CD4-positive, alpha-beta T cell (primary cell): Measurements from ENCODE around the gene TTC32. TPM values are rescaled to one million over a fixed set of nuclear protein-coding genes. Genes with fewer than 3 reads are reported as not detected.

Source experiments
- ATAC-seq: fragments of 200-7000 bp; cut with Tn5 transposase; one replicate; pipeline ENCODE4 v1.10.0; 2022; ENCODE audit warnings: mild to moderate bottlenecking; ENCODE audit not compliant: poor library complexity
- CTCF ChIA-PET: fragments of 350-600 bp; sonication (Branson Sonifier 250); formaldehyde crosslinking; loops from one replicate; lab custom pipeline; 2021; ENCODE audit warnings: antibody characterized with exemption, inconsistent platforms; lab: Charles Lee
- POLR2A ChIA-PET: fragments of 350-600 bp; sonication (Branson Sonifier 250); formaldehyde crosslinking; loops from one replicate; lab custom pipeline; 2021; ENCODE audit warnings: antibody characterized with exemption, inconsistent platforms; lab: Charles Lee
- DNase-seq, 14 experiments: peaks; one replicate each; pipeline ENCODE4 v3.0.0-alpha.2; 2013 to 2020; ENCODE audit warnings: mixed read lengths in 2 of 14
- H3K27ac ChIP-seq, 2 donors: one replicate each; pipeline versions ENCODE4 v1.5.1 to v1.7.0; 2013; ENCODE audit warnings: low read length in 2 of 2, low read depth in 1 of 2, mild to moderate bottlenecking in 1 of 2
- H3K27me3 ChIP-seq, 2 experiments: 1 replicate in 1 of 2; 2 replicates in 1 of 2; pipeline versions ENCODE4 v1.6.1 to v1.7.0; 2013; ENCODE audit warnings: low read length in 2 of 2, control low read depth in 1 of 2, mild to moderate bottlenecking in 1 of 2, moderate library complexity in 1 of 2; ENCODE audit not compliant: insufficient read depth in 2 of 2, control insufficient read depth in 1 of 2
- H3K36me3 ChIP-seq: one replicate; pipeline ENCODE4 v1.6.1; 2013; ENCODE audit warnings: low read length, control low read depth; ENCODE audit not compliant: insufficient read depth
- H3K4me1 ChIP-seq: one replicate; pipeline ENCODE4 v1.6.1; 2013; ENCODE audit warnings: low read length, control low read depth; ENCODE audit not compliant: insufficient read depth
- H3K4me3 ChIP-seq: one replicate; pipeline ENCODE4 v1.5.1; 2013; ENCODE audit warnings: mild to moderate bottlenecking, low read length, moderate library complexity
- H3K9me3 ChIP-seq, 2 experiments: 1 replicate in 1 of 2; 2 replicates in 1 of 2; pipeline versions ENCODE4 v1.6.1 to v1.7.0; 2013; ENCODE audit warnings: low read length in 2 of 2, mild to moderate bottlenecking in 2 of 2, control low read depth in 1 of 2, moderate library complexity in 1 of 2; ENCODE audit not compliant: control insufficient read depth in 1 of 2, insufficient read depth in 1 of 2
- H3K27ac Mint-ChIP-seq: one replicate; pipeline ENCODE4 v1.8.0; 2020; ENCODE audit warnings: mixed read lengths
- H3K27me3 Mint-ChIP-seq: one replicate; pipeline ENCODE4 v1.8.0; 2021; ENCODE audit warnings: mixed read lengths
- H3K36me3 Mint-ChIP-seq: one replicate; pipeline ENCODE4 v1.8.0; 2021; ENCODE audit warnings: low read depth, mixed read lengths
- H3K4me1 Mint-ChIP-seq: one replicate; pipeline ENCODE4 v1.8.0; 2021; ENCODE audit warnings: low read depth, mixed read lengths
- H3K4me3 Mint-ChIP-seq: one replicate; pipeline ENCODE4 v1.8.0; 2020; ENCODE audit warnings: mild to moderate bottlenecking, mixed read lengths
- H3K9me3 Mint-ChIP-seq: one replicate; pipeline ENCODE4 v1.8.0; 2020; ENCODE audit warnings: mixed read lengths
- intact Hi-C, 2 experiments: fragments of 100-400 bp; cut with DNase I in 1 of 2; cut with micrococcal nuclease in 1 of 2; formaldehyde crosslinking; loops; one replicate each; pipeline versions ENCODE4 v1.15.1 to v1.9.0; 2023 to 2025; cut with DNase I, micrococcal nuclease
- total RNA-seq, 174 experiments: library from RNA in 2 of 174; stranded (reverse) in 2 of 174; gene quantifications; one replicate each; pipeline ENCODE4 v1.2.3 and lab custom pipeline; 2021 to 2026
- TF ChIP-seq, protein P1 (sequence below): fragments of 200-600 bp; IDR thresholded peaks from one replicate; pipeline ENCODE4 v1.8.0; 2022; ENCODE audit warnings: antibody characterized with exemption, mild to moderate bottlenecking

The TTC32 gene
- total RNA-seq, 2 experiments from 2014 or later = 53.1 to 54.2 TPM

DNA sequence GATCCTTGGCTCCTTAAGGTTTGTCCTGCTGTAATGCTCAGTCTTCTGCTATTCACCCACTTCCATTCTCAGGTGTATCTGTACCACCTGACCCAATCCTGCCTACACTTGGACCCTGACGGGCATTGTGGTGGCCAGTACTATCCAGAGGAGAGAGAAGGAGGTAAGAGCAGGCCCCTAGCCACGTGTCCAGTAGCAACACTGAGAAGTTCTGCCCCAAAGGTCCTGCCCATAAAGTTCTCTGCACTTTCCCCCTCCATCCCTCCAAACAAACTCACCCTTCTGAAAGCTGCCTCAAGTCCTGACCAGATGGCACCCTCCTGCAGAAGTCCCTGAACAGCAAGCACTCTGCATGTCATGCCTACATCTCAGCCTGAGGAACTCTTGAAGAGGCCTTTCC lies 18.3 kb downstream of the TTC32 start:
- H3K4me1 ChIP-seq = no peaks in the 10 kb centered on the region
- Mint-ChIP-seq H3K27ac (peak overlapping the region; percentile 12), H3K27me3 (no peaks in the 10 kb centered on the region), H3K4me1 (no peaks in the 10 kb centered on the region), H3K36me3 (peaks cover 7% of the 10 kb centered on the region), H3K4me3 (no peak overlapping the region), H3K9me3 (no peaks in the 10 kb centered on the region)
- no peaks in the 10 kb centered on the region for H3K27me3 ChIP-seq
- DNase-seq (no peak), ATAC-seq (no peak)
- ChIA-PET POLR2A (no interaction called here), CTCF (no interaction called here)
- no peak overlapping the region for H3K27ac ChIP-seq
- TF ChIP-seq, protein P1, sequence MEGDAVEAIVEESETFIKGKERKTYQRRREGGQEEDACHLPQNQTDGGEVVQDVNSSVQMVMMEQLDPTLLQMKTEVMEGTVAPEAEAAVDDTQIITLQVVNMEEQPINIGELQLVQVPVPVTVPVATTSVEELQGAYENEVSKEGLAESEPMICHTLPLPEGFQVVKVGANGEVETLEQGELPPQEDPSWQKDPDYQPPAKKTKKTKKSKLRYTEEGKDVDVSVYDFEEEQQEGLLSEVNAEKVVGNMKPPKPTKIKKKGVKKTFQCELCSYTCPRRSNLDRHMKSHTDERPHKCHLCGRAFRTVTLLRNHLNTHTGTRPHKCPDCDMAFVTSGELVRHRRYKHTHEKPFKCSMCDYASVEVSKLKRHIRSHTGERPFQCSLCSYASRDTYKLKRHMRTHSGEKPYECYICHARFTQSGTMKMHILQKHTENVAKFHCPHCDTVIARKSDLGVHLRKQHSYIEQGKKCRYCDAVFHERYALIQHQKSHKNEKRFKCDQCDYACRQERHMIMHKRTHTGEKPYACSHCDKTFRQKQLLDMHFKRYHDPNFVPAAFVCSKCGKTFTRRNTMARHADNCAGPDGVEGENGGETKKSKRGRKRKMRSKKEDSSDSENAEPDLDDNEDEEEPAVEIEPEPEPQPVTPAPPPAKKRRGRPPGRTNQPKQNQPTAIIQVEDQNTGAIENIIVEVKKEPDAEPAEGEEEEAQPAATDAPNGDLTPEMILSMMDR = no peak
- intact Hi-C loops = no loop called here
- no peaks in the 10 kb centered on the region for H3K9me3 ChIP-seq
- H3K36me3 ChIP-seq = peaks cover 3% of the 10 kb centered on the region
- H3K4me3 ChIP-seq = no peak overlapping the region

DNA sequence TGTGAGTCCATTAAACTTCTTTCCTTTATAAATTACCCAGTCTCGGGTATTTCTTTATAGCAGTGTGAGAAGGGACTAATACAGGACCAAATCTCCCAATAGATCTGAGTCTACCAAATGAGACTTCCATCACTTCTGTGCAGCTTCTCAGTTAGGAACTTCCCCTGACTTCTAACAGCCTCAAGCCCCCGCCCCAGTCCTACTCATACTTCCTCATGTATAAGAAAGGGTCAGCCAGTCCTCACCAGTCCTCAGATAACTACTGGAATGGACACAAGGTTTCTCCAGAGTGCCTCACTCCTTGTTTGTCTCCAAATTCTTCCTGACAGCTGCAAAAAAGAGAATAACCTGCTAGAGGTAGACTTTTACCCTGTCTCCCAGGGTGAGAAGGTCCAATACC lies 19.5 kb downstream of the TTC32 start:
- Histone ChIP-seq H3K4me1 (no peaks in the 10 kb centered on the region), H3K9me3 (no peaks in the 10 kb centered on the region), H3K27me3 (no peaks in the 10 kb centered on the region), H3K4me3 (no peak overlapping the region), H3K27ac (no peak overlapping the region), H3K36me3 (peaks cover 3% of the 10 kb centered on the region)
- no peaks in the 10 kb centered on the region for H3K4me1 Mint-ChIP-seq
- H3K27ac Mint-ChIP-seq = no peak overlapping the region
- no peaks in the 10 kb centered on the region for H3K27me3 Mint-ChIP-seq
- DNase-seq = no peak
- no peaks in the 10 kb centered on the region for H3K9me3 Mint-ChIP-seq
- ChIA-PET CTCF (no interaction called here), POLR2A (no interaction called here)
- TF ChIP-seq, protein P1 = no peak
- no peak for ATAC-seq
- intact Hi-C loops = no loop called here
- H3K36me3 Mint-ChIP-seq = peaks cover 7% of the 10 kb centered on the region
- H3K4me3 Mint-ChIP-seq = no peak overlapping the region

DNA sequence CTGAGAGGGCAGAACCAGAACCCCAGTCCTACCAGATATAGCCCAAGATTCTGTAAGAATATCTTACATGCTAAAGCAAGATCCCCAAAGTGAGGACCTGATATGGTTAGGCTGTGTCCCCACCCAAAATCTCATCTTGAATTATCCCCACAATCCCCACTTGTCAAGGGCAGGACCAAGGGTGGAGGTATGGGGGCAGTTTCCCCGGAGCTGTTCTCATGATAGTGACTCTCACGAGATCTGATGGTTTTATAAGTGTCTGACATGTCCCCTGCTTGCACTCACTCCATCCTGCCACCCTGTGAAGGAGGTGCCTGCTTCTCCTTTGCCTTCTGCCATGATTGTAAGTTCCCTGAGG lies 19.9 kb downstream of the TTC32 start:
- DNase-seq = no peak
- H3K9me3 ChIP-seq = no peaks in the 10 kb centered on the region
- no peaks in the 10 kb centered on the region for H3K27me3 ChIP-seq
- no peak overlapping the region for H3K27ac ChIP-seq
- peaks cover 3% of the 10 kb centered on the region for H3K36me3 ChIP-seq
- H3K36me3 Mint-ChIP-seq = peaks cover 9% of the 10 kb centered on the region
- H3K9me3 Mint-ChIP-seq = no peaks in the 10 kb centered on the region
- CTCF ChIA-PET = no interaction called here
- H3K4me1 Mint-ChIP-seq = no peaks in the 10 kb centered on the region
- H3K27ac Mint-ChIP-seq = no peak overlapping the region
- POLR2A ChIA-PET = no interaction called here
- ATAC-seq = no peak
- no peak overlapping the region for H3K4me3 Mint-ChIP-seq
- intact Hi-C loops = no loop called here
- no peaks in the 10 kb centered on the region for H3K27me3 Mint-ChIP-seq
- H3K4me3 ChIP-seq = no peak overlapping the region
- H3K4me1 ChIP-seq = no peaks in the 10 kb centered on the region
- TF ChIP-seq, protein P1 = no peak
